Nephron (organoid): Measurements from ENCODE around the gene HS3ST4.

Source experiments
- H3K27ac Mint-ChIP-seq, 3 experiments: 2 replicates each; pipeline ENCODE4 v1.8.0; 2020; ENCODE audit warnings: mixed read lengths in 3 of 3, mild to moderate bottlenecking in 2 of 3, moderate library complexity in 1 of 3
- H3K27me3 Mint-ChIP-seq: 2 replicates; pipeline ENCODE4 v1.8.0; 2021; ENCODE audit warnings: low read depth, mild to moderate bottlenecking, moderate library complexity, mixed read lengths
- H3K36me3 Mint-ChIP-seq: 2 replicates; pipeline ENCODE4 v1.8.0; 2020; ENCODE audit warnings: low read depth, mixed read lengths
- H3K4me1 Mint-ChIP-seq: 2 replicates; pipeline ENCODE4 v1.8.0; 2020; ENCODE audit warnings: mixed read lengths
- H3K4me3 Mint-ChIP-seq, 3 experiments: 2 replicates each; pipeline ENCODE4 v1.8.0; 2020; ENCODE audit warnings: mild to moderate bottlenecking in 3 of 3, mixed read lengths in 3 of 3, moderate library complexity in 2 of 3
- H3K9me3 Mint-ChIP-seq: 2 replicates; pipeline ENCODE4 v1.8.0; 2020; ENCODE audit warnings: mixed read lengths
- CTCF ChIP-seq, 3 experiments: fragments of 200-600 bp; sonication (generic); IDR thresholded peaks; one replicate each; pipeline ENCODE4 v1.5.0; 2021; ENCODE audit warnings: antibody characterized with exemption in 3 of 3; ENCODE audit not compliant: unreplicated experiment in 3 of 3

Gene HS3ST4

GRCh38 chr16:25690552-25691143, 1.1 kb upstream of the HS3ST4 start:
- TF ChIP-seq CTCF (IDR thresholded peaks at IDR 0.05; ENCODE audit: unreplicated experiment in 3 of 3), result peak in 1 of 3 experiments; percentile 11
- Mint-ChIP-seq H3K27me3 (peaks cover 85% of the 10 kb centered on the region), H3K27ac (no peak overlapping the region), H3K36me3 (no peaks in the 10 kb centered on the region), H3K9me3 (no peaks in the 10 kb centered on the region), H3K4me3 (peak overlapping the region; percentile 81 to 85 (median 85)), H3K4me1 (peaks cover 16% of the 10 kb centered on the region)

DNA sequence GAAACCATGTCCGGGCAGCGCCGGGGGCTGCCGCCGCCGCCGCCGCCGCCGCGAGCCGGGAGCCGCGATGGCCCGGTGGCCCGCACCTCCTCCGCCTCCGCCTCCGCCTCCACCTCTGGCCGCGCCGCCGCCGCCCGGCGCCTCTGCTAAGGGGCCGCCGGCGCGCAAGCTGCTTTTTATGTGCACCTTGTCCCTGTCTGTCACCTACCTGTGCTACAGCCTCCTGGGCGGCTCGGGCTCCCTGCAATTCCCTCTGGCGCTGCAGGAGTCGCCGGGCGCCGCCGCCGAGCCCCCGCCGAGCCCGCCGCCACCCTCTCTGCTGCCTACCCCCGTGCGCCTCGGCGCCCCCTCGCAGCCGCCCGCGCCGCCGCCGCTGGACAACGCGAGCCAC, 587 bp downstream of the HS3ST4 start:
- Mint-ChIP-seq H3K9me3 (no peaks in the 10 kb centered on the region), H3K27me3 (peaks cover 93% of the 10 kb centered on the region), H3K36me3 (no peaks in the 10 kb centered on the region), H3K27ac (no peak overlapping the region), H3K4me1 (peaks cover 16% of the 10 kb centered on the region), H3K4me3 (peak overlapping the region in 2 of 3 experiments; percentile 47 to 62)
- TF ChIP-seq CTCF (IDR thresholded peaks at IDR 0.05; ENCODE audit: unreplicated experiment in 3 of 3), result no peak

DNA sequence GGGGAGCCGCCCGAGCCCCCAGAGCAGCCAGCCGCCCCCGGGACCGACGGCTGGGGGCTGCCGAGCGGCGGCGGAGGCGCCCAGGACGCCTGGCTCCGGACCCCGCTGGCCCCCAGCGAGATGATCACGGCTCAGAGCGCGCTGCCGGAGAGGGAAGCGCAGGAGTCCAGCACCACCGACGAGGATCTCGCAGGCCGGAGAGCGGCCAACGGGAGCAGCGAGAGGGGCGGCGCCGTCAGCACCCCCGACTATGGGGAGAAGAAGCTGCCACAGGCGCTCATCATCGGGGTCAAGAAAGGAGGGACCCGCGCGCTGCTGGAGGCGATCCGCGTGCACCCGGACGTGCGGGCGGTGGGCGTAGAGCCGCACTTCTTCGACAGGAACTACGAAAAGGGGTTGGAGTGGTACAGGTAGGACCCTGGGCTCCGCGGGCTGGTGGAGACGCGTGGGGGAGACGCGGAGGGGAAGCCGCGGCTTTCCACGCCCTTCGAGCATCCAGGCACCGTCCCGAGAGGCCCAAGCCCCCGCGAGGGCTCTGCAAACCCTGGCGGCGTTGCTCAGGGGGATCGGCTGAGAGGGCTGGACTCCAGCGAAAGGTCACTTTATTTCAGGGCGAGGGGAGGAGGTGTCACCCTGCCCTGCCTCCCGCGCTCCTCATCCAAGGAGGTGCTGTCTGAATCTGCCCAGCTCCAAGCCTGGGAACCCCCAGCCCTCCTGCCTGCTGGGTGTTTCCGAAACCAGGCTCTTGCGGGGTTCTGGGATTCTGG, 1.2 kb downstream of the HS3ST4 start:
- Mint-ChIP-seq H3K27me3 (peaks cover 93% of the 10 kb centered on the region), H3K9me3 (no peaks in the 10 kb centered on the region), H3K4me1 (peaks cover 16% of the 10 kb centered on the region), H3K4me3 (peak overlapping the region; percentile 77 to 83 (median 81)), H3K27ac (no peak overlapping the region), H3K36me3 (no peaks in the 10 kb centered on the region)
- TF ChIP-seq CTCF (IDR thresholded peaks at IDR 0.05; ENCODE audit: unreplicated experiment in 3 of 3), result no peak

DNA sequence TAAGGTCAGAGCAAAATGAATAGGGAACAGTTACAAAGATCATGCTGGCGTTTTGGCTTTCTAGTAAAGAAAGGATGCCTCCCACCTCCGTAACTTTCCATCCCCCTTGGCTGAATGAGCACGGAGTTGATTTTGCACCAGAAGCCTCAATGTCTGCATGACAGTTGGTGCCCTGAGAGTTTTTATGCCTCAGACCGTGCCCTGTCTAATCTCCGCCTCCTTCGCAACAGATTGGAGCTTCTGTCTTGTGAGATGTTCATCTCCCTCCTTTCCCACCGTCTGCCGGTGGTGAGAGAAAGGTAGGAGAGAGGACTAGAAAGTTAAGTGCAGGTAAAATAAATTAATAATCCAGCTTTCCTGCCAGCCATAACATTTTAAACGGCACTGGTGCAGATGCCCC, 1.9 kb downstream of the HS3ST4 start:
- no peaks in the 10 kb centered on the region for H3K36me3 Mint-ChIP-seq
- H3K4me1 Mint-ChIP-seq, result peaks cover 16% of the 10 kb centered on the region
- no peak for TF ChIP-seq CTCF (IDR thresholded peaks at IDR 0.05; ENCODE audit: unreplicated experiment in 3 of 3)
- no peaks in the 10 kb centered on the region for H3K9me3 Mint-ChIP-seq
- no peak overlapping the region for H3K27ac Mint-ChIP-seq
- H3K27me3 Mint-ChIP-seq, result peaks cover 93% of the 10 kb centered on the region
- peak overlapping the region; percentile 77 to 83 (median 81) for H3K4me3 Mint-ChIP-seq

- Mint-ChIP-seq H3K27me3 (peaks cover 61% of the 10 kb centered on the region), H3K9me3 (no peaks in the 10 kb centered on the region), H3K4me3 (no peak overlapping the region), H3K36me3 (no peaks in the 10 kb centered on the region), H3K27ac (no peak overlapping the region), H3K4me1 (peaks cover under 1% of the 10 kb centered on the region)
- TF ChIP-seq CTCF (IDR thresholded peaks at IDR 0.05; ENCODE audit: unreplicated experiment in 3 of 3), result no peak
Measured at GRCh38 chr16:25699069-25699468, 7.3 kb downstream of the HS3ST4 start.

DNA sequence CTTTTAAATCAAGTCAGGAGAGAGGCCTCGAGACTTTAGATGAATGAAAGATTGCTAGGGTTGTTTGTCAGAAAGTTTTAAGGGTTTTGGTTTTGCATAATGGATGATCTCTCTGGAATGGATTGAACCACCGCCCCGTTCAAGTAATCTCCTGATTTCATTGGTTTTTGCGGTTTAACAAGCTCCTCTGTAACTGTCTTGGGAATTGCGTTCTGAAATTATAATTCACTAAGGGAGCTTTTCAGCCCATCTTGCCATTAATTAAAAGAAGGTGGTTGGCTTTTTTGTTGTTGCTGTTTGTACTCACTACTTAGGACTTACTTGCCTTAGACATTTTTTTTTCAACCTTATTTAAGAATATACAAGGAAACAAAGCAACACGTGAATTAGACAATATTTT, 8.8 kb downstream of the HS3ST4 start:
- H3K4me3 Mint-ChIP-seq, result no peak overlapping the region
- H3K27ac Mint-ChIP-seq, result no peak overlapping the region
- no peak for TF ChIP-seq CTCF (IDR thresholded peaks at IDR 0.05; ENCODE audit: unreplicated experiment in 3 of 3)
- no peaks in the 10 kb centered on the region for H3K4me1 Mint-ChIP-seq
- peaks cover 46% of the 10 kb centered on the region for H3K27me3 Mint-ChIP-seq
- no peaks in the 10 kb centered on the region for H3K36me3 Mint-ChIP-seq
- H3K9me3 Mint-ChIP-seq, result no peaks in the 10 kb centered on the region
